Measurements from ENCODE around the gene MVK.

- TF ChIP-seq CTCF (IDR thresholded peaks at IDR 0.05) (no peak), POLR2A (IDR thresholded peaks at IDR 0.05) (no peak)
These were observed 56.5 kb downstream of the MVK start for GRCh38 chr12:109630107-109630506.

All from body of pancreas (tissue), 4 donors.